Activated CD4-positive, alpha-beta T cell treated with anti-CD3 and anti-CD28 coated beads, Interleukin-2, amount 50 U/mL, for 48 hours (primary cell): Measurements from ENCODE around the gene ARL17B.
"Not testable (repeated sequence)": the region's sequence is repeated elsewhere in the genome, so short reads cannot be mapped to it uniquely, and the experiment has no call there.

Source experiments
- DNase-seq, 2 experiments: peaks; one replicate each; pipeline ENCODE4 v3.0.0-alpha.2; 2020

ARL17B gene

GRCh38 chr17:46287587-46287986, 74.0 kb downstream of the ARL17B start:
- DNase-seq: not testable (repeated sequence)

- DNase-seq: peak; percentile 36 to 61
These were observed 74.8 kb downstream of the ARL17B start for GRCh38 chr17:46286764-46287221.

DNA sequence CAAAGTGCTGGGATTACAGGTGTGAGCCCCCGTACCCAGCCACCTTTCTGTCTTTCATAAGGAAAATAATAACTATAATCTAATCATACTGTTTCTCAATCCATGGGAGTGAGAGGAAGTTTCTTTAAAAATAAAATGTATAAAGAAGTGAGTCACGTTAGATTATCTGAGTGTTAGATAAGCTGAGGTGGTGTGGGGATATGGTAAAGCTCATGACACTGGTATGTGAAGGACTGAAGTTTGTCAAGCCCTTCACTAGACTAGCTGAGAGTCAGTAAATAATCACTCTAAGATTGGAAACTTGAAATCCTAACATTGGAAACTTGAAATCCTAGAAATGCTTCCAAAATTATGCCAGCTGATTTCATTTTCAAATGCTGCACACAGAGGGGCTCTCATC, 76.1 kb downstream of the ARL17B start:
- DNase-seq: not testable (repeated sequence)

- peak; percentile 43 to 65 for DNase-seq
These were observed 77.1 kb downstream of the ARL17B start for GRCh38 chr17:46284467-46284866.

GRCh38 chr17:46282635-46283034, 78.9 kb downstream of the ARL17B start:
- DNase-seq: not testable (repeated sequence)

- DNase-seq: not testable (repeated sequence)
These were observed 80.2 kb downstream of the ARL17B start for GRCh38 chr17:46281336-46281735.

- not testable (repeated sequence) for DNase-seq
These were observed 84.7 kb downstream of the ARL17B start for GRCh38 chr17:46276728-46277479.

- no peak for DNase-seq
These were observed 87.3 kb downstream of the ARL17B start for GRCh38 chr17:46274238-46274637.

DNA sequence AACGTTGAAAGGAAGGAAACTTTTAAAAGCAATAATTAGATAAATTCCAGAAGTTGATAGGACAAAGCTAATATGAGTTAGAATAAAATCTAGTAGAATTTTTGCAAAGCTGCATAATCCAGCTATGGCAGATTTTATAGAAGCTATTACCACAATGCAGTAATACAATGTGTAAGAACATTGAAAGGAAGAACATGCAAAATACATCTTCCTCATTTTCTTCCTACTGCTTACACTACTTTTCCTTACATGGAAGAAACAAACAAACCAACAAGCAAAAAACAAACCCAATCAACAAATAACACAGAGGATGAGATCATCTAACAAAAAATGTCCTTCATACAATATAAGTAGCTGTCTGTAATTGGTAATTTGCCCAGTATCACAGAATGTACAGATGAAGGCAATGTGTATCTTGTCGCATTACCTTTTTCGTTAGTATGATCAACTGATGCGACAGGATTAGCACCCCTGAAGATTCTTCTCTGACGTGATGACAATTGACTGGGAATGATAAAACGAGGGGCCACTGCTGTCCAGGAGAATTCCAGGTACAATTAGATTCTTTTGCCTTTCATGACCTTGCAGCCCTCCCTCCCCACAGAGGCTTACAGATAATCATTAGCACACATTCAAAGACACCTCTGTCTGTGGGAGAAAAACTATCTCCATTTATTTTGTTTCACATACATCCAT, 87.9 kb downstream of the ARL17B start:
- DNase-seq: no peak

DNA sequence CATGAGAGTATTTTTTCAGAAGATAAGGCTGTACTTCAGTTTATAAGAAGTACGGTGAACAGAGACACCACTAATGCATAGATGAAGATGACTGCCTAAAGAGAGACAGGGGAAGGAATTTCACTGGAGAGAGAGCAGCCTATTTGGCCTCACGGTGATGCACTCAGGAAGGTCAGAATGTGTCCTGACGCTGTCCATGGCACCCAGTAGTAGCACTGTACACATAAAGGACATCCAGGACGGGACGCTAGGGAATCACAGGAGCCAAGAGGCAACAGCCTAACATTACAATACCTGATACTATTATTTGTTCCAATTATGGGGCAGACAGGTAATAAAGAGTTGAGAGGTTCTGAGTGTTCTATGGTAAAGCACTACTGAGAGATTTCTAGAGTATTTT, 91.5 kb downstream of the ARL17B start:
- DNase-seq: no peak

- DNase-seq: peak; percentile 85 to 89
These were observed 94.7 kb downstream of the ARL17B start for GRCh38 chr17:46266656-46267544.

- peak in 1 of 2 experiments; percentile 17 for DNase-seq
These were observed 95.4 kb downstream of the ARL17B start for GRCh38 chr17:46266063-46266655.

- peak in 1 of 2 experiments; percentile 31 for DNase-seq
These were observed 96.9 kb downstream of the ARL17B start for GRCh38 chr17:46264456-46265198.

GRCh38 chr17:46262271-46262670, 99.3 kb downstream of the ARL17B start:
- DNase-seq: no peak

DNA sequence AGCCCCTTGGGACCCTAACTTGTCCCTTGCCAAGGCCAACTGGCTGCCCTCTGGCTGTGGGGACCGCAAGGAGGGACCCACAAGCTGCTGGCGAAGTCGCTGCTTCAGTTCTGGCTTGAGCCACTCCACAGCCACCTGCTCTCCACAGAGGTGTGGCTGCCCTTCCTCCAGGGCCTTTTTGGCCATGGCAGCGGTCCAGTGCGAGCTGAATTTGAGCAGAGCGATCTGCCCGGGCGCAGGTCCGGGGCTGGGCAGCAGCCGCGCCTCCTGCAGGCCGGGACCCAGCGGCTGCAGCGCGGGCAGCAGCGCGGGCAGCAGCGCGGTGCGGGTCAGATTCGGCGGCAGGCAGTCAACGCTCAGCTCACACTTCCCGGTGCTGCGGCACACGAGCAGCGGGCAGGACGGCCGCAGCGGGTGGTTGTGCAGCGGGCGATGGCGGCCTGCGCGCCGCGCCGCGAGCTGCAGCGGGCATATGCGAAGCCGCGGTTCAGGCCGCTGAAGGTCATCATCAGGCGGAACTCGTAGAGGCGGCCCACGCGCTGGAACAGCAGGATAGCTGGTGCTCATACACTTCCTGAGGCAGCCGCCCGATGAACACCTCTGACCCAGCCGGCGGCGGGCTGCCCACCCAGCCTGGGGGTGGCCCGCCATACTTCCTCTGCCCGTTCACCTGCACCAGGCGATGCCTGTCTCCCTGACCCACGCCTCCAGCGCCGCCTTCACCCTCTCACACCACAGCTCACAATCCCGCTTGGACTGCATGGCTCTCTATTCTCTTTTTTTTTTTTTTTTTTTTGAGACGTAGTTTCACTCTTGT, 101.5 kb downstream of the ARL17B start:
- peak in 1 of 2 experiments; percentile 15 for DNase-seq

- DNase-seq: not testable (repeated sequence)
These were observed 105.2 kb downstream of the ARL17B start for GRCh38 chr17:46256369-46256768.

- not testable (repeated sequence) for DNase-seq
These were observed 107.4 kb downstream of the ARL17B start for GRCh38 chr17:46254215-46254614.

GRCh38 chr17:46253722-46254121, 107.8 kb downstream of the ARL17B start:
- DNase-seq: peak; percentile 86 to 88

DNA sequence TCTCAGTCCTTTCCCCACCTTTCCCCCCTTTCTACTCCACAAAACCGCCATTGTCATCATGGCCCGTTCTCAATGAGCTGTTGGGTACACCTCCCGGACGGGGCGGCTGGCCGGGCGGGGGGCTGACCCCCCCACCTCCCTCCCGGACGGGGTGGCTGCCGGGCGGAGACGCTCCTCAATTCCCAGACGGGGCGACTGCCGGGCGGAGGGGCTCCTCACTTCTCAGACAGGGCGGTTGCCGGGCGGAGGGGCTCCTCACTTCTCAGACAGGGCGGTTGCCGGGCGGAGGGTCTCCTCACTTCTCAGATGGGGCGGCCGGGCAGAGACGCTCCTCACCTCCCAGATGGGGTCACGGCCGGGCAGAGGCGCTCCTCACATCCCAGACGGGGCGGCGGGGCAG, 108.8 kb downstream of the ARL17B start:
- not testable (repeated sequence) for DNase-seq

GRCh38 chr17:46249153-46249552, 112.4 kb downstream of the ARL17B start:
- DNase-seq: not testable (repeated sequence)
